Brain pericyte (primary cell): Measurements from ENCODE around the gene C15orf62.

Experiments used
- DNase-seq: peaks from one replicate; pipeline ENCODE4 v3.0.0-alpha.2; 2012; ENCODE audit warnings: low read depth, low spot score

The C15orf62 gene, protein sequence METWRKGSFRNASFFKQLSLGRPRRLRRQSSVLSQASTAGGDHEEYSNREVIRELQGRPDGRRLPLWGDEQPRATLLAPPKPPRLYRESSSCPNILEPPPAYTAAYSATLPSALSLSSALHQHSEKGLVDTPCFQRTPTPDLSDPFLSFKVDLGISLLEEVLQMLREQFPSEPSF

DNA sequence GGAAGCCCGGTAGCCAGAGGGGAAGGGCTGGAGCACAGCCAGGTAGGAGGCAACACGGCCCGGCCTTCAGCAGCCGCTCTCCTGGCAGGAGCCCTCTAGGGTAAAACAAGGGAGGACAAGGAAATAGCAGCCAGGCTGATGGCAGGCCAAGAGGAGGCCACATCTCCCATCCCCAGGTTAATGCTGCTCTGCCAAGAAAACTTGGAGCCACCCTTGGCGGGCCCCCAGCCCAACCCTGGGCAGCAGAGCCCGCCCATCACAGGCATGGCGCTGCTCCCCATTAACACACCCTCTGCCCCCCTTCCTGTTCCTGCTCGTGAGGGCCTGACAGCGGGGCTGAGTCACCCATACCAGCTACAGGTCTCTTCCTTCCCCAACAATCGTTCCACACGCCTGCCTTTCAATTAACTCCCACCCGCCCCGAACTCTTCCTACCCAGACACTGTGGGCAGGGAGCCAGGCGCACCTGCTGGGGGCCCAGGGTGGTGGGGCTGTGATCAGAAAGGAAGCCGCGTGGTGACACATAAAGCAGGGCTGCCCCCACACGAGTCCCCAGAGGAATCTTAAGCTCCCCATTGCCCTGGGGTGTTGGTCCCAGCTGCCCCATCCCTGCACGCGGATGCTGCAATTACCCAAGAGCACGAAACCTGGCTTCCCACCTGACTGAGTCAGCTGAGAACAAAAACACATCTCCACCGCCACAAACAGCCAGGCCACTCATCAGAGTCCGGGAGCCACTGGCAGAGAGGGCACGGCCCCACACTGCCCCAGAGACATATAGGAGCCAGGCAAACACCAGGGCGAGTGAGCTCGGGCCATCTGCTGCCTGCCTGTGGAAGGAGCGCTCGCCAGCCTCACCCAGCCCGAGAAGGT is at the start of gene C15orf62:
Gene C15orf62, plus strand, starts transcription at position 707 of the 873 bp plus-strand sequence. CDS start 516 bp downstream, outside the sequence.
- no peak for DNase-seq

DNA sequence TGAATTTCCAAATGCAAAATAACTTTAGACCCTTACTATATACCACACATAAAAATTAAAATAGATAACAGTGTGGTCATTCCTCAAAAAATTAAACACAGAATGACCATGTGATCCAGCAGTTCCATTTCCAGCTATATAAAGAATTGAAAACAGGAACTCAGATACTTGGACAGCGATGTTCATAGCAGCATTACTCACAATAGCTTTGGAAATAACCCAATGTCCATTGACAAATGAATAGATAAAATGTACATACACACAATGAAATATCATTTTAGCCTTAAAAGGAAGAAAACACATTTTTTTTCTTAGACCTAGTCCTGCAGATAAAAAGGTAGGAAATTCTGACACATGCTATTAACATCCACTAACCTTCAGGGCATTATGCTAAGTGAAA is 48.1 kb upstream of the C15orf62 start:
- no peak for DNase-seq

DNA sequence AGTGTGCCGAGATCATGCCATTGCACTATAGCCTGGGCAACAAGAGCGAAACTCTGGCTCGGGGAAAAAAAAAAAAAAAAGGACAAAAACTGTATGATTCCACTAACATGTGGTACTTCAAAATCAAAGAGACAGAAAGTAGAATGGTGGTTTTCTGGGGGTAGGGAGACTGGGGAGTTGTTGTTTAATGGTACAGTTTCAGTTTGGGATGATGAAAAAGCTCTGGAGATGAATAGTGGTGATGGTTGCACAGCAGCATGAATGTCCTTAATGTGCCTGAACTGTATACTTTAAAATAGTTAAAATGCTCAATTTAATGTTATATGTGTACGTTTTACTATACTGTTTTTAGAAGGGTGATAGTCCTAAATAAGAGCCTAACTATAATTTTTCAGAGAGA is 47.4 kb upstream of the C15orf62 start:
- no peak for DNase-seq

DNA sequence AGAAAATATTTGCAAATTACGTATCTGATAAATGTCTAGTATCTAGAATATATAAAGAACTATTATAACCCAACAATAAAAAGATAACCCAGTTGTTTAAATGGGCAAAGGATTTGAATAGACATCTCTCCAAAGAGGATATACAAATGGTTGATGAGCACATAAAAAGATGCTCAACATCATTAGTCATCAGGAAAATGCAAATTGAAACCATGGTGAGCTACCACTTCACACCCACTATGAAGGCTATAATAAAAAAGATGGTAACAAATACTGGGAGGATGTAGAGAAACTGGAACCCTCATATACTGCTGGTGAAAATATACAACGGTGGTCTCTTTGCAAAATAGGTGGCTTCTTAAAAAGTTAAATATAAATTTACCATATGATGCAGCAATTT is 46.8 kb upstream of the C15orf62 start:
- DNase-seq: no peak

DNA sequence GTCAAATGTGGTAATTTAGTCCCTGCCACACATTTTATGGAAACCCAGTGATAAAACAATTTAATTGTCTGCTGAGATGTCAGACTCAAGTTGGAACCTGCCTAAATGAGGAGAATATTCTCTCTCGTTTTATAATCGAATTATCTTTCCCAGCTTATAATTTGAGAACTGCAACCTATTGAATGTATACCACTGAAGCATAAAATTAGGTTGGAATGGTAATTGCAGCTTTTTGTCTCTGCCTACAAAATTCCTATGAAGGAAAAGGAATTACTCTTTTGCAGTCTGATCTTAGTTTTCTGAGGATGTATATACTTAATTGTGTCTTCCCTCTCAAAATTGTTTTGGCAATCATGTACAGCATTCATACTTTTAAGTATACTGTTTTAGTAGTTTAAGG is 45.9 kb upstream of the C15orf62 start:
- DNase-seq: no peak

DNA sequence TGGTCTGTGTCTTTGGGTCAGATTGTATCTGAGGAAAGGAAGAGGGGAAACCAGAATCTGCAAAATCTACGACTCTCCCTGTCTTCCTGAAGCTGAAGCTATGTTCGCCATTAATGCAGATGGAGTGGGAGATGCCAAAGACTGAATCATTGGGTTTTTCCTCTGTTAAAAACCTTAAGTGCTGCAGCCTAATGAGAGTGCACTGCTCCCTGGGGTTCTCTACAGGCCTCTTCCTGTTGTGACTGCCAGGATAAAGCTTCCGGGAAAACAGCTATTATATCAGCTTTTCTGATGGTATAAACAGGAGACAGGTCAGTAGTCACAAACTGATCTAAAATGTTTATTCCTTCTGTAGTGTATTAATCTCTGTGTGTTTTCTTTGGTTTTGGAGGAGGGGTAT is 38.7 kb upstream of the C15orf62 start:
- DNase-seq: no peak

DNA sequence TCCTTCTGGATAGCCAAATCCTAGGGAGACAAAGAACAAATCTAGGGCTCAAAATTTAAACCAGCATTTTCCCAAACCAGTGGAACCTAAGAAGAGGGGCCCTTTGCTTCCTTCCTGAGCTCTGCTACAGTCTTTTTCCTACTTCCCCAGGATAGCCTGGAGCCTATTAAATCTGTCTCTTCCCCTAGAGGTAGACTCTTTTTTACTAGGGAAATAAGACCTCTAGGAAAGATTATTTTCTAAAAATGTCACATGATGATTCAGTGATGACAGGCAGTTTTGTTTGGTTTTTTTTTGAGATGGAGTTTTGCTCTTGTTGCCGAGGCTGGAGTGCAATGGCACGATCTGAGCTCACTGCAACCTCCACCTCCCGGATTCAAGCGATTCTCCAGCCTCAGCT is 33.2 kb upstream of the C15orf62 start:
- no peak for DNase-seq

DNA sequence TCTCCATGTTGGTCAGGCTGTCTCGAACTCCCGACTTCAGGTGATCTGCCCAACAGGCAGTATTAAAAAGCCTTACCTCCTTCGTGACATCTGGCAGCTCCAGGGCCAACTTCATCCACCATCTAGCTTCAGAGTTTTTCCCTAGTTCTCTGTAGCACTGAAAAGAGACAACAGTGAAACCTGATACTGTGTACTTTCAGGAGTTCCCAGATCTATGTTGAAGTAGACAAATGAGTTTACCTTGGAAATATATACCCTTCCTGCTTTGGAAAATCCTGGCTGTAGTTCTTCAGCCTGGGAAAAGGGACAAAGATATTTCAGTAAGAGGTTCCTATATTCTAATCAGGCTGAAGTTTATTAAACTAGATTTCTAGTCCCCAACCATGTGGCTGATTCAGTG is 32.7 kb upstream of the C15orf62 start:
- no peak for DNase-seq

DNA sequence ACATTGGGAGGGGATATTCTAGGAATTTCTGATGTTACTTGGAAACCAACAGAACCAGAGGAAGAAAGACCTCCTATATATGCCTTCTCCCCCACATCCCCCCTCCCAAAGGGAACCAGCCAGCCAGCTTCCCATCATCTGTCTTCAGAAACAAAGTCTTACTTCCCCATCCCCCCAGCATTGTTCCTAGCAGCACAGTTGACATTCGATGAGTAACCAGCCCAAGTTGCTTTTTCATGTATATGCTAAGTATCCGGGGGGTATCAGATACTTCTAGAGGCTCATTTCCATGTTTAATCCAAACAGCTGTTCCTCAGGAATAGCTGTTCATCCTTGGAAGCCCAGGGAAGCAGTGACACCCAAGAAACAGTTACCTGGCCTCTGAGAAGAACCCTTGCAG is 30.7 kb upstream of the C15orf62 start:
- DNase-seq: no peak

DNA sequence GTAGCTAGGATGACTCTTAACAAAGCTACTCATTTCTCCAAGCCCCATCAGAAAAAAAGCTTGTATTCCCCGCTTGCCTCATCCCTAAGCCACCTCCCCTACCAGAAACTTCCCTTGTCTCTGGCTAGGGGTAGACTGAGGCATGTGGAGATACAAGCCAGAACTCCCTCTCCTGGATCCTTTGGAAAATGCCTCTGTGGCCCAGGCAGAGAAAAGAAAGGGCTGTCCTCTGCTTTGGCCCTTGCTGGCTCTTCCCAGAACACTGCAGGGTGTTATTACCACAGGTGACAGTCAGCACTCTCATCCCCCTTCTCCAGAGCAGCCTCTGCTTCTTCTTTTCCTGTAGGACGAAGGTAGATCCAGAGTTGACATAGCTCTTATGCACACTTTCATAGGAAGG is 29.9 kb upstream of the C15orf62 start:
- DNase-seq: no peak

DNA sequence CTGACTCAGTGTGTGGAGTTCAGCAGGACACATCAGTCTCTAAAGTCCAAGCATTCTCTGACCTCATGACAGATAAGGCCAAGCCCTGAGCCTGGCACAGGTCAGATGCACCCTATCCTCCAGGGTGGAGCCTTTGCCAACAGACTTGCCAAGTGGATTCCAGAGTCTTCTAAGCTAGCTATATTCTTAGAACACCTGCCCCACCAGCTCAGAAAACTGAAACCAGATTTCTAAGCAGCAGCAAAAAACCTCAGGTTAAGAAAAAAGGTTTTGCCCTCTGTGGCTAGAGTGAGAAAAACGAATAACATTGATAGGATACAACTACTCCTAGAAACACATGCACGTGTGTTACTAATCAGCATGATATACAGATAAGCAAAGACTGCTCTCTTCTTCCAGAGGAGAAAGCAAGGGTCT is 26.3 kb upstream of the C15orf62 start:
- no peak for DNase-seq

DNA sequence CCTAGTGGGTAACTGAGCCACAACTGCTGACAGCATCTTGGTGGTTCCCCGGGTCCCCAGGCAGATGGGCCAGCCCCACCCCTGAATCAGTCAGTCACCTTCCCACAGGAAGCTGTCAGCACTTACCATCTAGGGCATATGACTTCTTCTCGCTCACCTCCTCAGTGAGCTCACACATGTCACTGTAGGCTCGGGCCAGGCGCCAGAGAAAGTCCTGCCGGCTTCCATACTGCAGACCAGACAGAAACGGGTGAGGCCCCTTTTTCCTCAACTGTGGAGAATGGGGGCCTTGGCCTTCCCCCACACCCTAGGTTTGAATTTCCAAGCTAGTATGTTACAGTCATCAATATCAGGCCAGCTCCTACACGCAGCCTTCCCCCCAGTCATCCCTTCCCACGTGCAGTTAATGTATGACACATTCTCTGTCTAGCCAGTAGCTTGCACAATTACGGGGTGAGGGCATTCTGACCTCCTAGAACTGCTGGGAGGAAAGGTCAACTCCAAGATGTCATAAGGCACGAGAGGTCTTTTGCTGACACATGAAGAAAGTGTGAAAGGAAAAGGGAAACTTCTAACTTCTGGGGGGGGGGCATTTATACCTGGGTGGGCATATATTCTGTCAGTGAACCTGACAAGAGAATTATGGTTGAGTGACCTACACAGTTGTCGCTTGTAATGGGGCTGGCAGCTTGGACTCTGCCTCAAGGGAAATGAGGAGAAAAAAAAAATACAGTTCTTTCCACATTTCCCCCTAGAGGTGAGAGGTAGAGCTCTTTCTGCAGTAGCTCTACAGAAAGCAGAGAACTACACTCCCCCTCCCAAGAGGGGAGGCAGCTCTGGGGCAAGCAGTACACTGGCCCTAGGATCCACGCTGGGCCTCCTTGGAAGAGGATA is 25.6 kb upstream of the C15orf62 start:
- no peak for DNase-seq

DNA sequence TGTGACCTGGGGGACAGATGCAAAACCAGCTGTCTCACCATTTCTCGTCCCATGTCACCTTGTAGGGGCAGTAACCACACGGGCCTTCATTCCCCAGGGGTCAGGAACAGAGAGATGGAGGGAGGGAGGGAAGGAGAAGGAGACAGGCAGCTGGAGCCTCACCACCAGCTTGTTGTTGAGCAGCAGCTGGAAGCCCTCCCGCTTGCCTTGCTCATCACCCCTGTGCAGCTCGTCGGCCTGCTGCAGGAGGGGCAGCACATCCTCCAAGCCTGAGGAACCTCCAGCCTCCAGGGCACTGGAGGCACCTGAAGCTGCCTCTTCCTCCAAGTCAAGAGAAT is 25.0 kb upstream of the C15orf62 start:
- DNase-seq: no peak

DNA sequence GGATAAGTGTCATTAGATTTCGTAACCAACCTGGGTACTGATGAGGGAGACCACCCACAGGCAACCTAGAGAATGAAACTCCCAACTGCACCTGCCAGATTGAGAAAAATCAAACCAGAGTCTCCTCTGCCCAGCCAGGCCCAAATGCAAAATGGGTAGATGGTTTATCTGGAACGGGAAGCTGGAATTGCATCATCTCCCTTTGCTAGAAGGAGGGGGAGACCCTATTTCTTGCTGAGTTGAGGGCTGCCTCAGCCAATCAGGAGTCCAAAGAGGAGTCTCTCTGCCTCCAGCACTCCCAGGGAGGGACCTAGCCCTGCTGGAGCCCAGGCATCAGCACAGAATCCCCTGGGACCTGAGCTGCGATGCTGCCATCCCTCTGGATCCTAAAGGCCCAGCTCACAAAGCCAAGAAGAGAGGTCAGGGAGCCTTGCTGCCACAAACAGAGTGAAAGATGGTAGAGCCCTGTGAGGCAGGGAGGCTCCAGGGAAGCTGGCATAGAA is 22.8 kb upstream of the C15orf62 start:
- no peak for DNase-seq

DNA sequence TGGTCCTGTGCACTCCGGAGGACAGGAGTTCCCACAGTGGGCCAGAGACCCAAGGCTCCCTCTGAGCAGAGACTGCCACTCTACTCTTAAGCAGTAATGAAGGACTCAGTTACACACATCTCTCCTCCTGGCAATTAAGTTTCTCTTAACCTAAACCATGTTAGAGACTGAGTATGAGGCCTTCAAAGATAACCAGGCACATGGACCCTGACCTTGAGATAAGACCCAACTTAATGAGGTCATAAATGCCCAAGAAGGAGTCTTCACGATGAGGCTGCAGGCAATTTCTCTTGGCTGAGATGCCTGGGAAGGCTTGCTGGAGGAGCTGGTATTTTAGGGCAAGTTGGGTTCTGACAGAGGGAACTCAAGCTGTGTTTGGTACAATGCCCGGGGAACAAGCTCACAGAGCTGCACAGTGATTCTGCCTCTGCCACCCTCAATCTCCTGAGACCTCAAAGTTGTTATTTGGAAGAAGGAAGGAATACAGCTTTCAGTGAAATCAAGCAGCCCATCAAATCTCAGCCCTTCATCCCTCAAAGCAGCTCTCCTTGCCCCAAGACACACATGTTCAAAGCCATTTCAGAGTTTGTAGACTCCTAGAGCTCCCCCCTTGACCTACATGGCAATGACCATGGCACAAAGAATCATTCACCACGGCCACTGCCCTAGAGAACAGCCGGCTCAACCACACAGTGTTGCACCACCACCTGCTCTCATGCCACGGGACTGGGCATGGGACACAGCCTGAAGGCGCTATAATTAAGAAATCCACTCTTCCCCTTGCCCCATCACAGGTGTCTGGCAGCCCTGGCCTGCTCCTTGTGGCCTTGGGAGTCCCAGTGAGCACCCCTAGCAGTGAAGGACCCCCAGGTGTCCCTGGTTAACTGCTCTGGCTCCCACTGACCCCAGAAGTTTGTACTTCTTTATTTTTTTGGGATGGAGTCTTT is 21.8 kb upstream of the C15orf62 start:
- no peak for DNase-seq

DNA sequence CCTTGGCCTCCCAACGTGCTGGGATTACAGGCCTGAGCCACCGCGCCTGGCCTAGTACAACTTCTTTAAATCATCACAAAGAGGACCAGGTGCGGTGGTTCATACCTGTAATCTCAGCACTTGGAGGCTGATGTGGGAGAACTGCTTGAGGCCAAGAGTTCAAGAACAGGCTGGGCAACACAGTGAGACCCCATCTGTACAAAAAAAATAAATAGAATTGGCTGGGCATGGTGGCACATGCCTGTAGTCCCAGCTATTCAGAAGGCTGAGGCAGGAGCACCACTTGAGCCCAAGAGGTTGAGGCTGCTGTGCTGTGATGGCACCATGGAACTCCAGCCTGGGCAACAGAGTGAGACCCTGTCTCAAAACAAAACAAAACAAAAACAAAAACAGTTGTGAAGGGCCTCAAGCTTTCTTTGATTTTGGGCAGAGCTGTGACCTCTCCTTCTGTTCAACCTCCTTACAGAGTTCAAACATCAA is 20.6 kb upstream of the C15orf62 start:
- DNase-seq: no peak

DNA sequence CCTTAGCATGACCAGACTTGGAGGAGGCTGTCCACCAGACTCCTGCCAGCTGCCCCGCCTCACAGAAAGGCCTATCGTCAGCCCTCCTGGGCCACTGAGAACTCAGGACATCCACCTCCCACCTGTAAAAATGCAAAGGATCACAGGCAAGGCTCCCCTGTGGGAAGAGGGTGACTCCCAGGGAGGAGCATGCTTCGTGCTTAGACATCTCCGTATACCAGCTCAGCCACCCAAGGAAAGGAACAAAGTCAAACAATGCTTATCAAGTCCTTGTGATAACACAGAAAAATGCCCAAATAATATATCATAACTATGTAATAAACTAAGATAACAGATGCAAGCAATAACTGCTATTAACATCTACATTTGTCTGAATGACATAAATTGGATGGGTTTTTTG is 18.9 kb upstream of the C15orf62 start:
- no peak for DNase-seq

DNA sequence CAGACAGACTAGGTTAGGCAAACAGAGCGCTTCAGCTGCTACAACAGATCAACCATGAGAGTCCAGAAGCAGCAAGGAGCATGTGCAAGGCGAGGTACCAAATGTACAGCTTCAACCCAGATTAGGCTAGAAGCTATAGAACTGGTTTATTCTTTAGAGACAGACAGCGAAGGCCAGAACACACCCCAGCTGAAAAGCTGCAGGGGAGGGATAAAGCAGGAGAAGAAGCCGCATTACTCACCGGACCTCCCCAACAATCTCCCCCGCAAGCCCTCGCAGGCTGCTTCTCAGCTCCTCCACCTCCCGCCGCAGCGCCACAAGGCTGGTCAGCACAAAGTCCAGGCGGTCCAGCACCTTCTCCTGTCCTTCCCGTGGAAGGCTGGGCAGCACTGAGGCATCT is 18.0 kb upstream of the C15orf62 start:
- DNase-seq: no peak

DNA sequence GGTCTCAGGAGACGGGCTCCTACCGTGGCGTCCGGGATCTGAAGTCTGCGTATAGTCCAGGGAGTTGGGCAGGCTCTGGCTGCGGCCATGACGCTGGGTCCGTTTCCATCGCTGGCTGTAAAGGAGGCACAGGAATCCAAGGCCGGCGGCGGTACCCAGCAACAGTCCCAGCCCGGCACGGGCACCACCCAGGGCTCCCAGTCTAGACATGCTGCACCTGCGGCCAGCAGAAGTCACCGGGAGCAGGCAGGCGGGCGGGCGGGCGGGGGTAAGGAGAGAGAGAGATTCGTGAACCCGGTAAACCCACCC is 15.3 kb upstream of the C15orf62 start:
- no peak for DNase-seq

DNA sequence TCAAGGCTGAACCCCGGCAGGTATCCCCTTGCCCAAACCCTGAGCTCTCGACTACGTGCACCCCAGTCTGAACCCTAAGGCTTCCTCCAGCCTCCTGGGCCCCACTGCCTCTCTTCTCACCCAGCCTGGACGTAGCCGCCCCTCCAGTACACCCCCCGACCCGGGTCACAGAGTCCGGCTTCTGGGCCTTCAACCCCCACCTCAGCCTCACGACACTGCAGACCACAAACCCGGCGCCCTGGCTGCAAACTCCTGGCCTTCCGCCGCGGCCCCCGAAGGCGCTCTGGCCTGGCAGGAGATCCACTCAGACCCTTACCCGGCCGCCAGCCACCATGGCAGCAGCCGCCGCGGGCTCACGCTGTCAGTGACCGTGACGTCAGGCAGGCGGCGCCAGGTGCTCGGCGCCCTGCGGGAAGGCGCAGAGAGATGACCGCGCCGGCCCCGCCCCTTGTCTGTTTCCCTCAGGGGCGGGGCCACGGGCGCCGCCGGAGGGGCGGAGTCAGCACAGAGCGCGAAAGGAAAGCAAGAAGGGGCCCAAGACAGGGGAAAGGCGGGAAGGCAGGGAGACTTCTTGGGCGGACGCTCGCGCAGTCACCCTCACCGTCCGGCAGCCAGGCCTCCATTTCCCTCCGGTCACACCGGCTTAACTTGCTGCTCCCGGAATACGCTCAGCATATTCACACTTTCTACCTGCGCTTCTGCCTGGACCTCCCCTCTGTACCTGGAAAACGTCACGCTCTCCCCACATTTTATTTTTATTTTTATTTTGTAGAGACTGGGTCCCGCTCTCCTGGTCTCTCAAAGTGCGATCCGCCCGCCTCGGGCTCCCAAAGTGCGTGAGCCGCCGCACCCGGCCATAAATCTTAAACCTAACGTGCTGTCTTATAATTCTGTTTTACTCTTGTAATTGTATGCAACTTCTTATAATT is 14.6 kb upstream of the C15orf62 start, which contains the start of gene RMDN3:
Gene RMDN3, minus strand, starts transcription at position 372 of the 929 bp plus-strand sequence. CDS start 471 bp downstream, outside the sequence.
- DNase-seq: peak; percentile 69
